NB4 (cell line): ENCODE results near the gene RIPOR3.

Source experiments
- DNase-seq: peaks from one replicate; pipeline ENCODE4 v3.0.0; 2010; ENCODE audit warnings: low read depth
- H3K4me3 ChIP-seq: one replicate; pipeline ENCODE4 v1.5.1; 2011; ENCODE audit warnings: mild to moderate bottlenecking, low read depth, low read length, moderate library complexity
- MAX ChIP-seq: IDR thresholded peaks from 2 replicates; pipeline ENCODE4 v1.6.1; 2011; ENCODE audit warnings: low read depth, low read length
- MYC ChIP-seq: IDR thresholded peaks from 2 replicates; pipeline ENCODE4 v1.6.1; 2011; ENCODE audit warnings: low read depth, low read length
- POLR2A ChIP-seq: IDR thresholded peaks from 2 replicates; pipeline ENCODE4 v1.6.1; 2011; ENCODE audit warnings: mild to moderate bottlenecking; ENCODE audit not compliant: insufficient read length; ENCODE audit errors: extremely low read depth
- TF ChIP-seq, protein P1 (sequence below): IDR thresholded peaks from one replicate; pipeline ENCODE4 v1.5.1; 2012; ENCODE audit warnings: low read depth, low read length

RIPOR3 gene

GRCh38 chr20:50690650-50691572 lies at the start of gene RIPOR3:
RIPOR3 (minus strand) TSS chr20:50691542; CDS start chr20:50691128, 414 bp downstream.
- H3K4me3 ChIP-seq: no peak within 1 kb of the TSS
- DNase-seq: no peak
- TF ChIP-seq, protein P1, sequence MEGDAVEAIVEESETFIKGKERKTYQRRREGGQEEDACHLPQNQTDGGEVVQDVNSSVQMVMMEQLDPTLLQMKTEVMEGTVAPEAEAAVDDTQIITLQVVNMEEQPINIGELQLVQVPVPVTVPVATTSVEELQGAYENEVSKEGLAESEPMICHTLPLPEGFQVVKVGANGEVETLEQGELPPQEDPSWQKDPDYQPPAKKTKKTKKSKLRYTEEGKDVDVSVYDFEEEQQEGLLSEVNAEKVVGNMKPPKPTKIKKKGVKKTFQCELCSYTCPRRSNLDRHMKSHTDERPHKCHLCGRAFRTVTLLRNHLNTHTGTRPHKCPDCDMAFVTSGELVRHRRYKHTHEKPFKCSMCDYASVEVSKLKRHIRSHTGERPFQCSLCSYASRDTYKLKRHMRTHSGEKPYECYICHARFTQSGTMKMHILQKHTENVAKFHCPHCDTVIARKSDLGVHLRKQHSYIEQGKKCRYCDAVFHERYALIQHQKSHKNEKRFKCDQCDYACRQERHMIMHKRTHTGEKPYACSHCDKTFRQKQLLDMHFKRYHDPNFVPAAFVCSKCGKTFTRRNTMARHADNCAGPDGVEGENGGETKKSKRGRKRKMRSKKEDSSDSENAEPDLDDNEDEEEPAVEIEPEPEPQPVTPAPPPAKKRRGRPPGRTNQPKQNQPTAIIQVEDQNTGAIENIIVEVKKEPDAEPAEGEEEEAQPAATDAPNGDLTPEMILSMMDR: no peak
- TF ChIP-seq MAX (no peak), POLR2A (no peak), MYC (no peak)

GRCh38 chr20:50737352-50737751 lies 46.0 kb upstream of the RIPOR3 start:
- TF ChIP-seq MYC: no peak
- TF ChIP-seq, protein P1: no peak
- no peak for TF ChIP-seq POLR2A
- TF ChIP-seq MAX: no peak
- DNase-seq: no peak

GRCh38 chr20:50735813-50736212 lies 44.5 kb upstream of the RIPOR3 start:
- no peak for DNase-seq
- TF ChIP-seq POLR2A (no peak), MYC (no peak), MAX (no peak)
- TF ChIP-seq, protein P1: no peak
- H3K4me3 ChIP-seq: no peak overlapping the region

More at GRCh38 chr20:50737352-50737751, 46.0 kb upstream of the RIPOR3 start:
- no peak overlapping the region for H3K4me3 ChIP-seq

DNA sequence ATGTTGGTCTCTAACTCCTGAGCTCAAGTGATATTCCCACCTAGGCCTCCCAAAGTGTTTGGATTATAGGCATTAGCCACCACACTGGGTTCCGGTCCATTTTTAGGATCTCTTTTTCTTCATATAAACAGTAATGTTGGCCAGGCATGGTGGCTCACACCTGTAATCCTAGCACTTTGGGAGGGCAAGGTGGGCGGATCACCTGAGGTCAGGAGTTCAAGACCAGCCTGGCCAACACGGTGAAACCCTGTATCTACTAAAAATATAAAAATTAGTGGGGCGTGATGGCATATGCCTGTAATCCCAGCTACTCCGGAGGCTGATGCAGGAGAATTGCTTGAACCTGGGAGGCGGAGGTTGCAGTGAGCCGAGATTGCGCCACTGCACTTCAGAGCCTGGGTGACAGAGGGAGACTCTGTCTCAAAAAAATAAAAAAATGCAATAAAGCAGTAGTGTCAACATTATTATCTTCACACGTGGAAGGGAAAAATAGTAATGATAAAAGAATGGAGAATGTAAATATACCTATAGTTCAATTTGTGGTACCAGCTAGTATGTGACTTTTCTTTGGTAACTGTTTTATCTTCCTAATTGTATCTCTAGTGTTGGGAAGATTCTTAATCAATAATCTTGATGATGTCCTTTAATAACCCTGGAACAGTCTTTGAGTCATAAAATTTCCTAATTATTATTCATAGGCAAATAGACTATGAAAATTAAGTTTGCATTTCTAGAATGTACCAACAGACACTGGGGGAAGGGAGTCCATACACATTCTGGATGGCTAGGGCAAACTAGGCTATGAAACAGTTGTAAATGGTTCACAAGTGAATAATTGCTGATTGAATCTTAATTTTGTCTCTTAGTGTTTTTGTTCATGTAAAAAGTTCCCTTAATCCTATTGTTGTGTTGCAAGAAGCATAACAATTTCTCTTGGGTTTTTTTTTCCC lies 43.7 kb upstream of the RIPOR3 start:
- no peak overlapping the region for H3K4me3 ChIP-seq
- DNase-seq: no peak
- TF ChIP-seq POLR2A (no peak), MYC (no peak), MAX (no peak)
- TF ChIP-seq, protein P1: no peak

DNA sequence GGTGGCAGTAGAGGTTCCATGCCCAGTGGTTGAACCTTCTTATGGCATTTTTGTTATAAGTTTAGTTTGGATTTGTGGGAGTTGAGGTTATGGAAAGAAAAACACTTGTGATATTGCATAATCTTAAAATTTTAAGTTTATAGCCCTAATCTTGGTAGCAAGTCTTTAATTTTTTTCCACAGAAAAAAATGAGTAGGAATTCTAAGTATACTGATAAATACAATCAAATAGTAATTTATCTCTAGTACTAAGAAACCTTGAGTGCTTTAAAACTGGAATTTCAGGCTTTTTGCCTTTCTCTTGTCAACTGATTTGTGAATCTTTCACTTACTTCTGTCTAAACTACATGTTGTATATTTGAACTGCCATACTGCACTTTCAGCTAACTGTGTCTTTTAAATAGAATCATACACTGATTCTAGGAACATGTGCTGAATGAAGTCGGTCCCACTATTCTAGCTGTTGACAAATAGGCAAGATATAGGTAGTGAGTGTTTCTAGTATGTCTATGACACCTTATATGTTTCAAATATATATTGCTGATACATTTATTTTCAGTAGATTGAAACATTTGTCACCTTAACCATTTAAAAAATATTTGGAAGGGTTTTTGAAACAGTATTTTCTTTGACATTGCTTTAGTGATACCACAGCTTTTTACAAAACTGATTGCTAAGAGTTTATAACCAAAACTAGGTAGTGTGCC lies 42.5 kb upstream of the RIPOR3 start:
- TF ChIP-seq POLR2A (no peak), MAX (no peak), MYC (no peak)
- TF ChIP-seq, protein P1: no peak
- no peak overlapping the region for H3K4me3 ChIP-seq
- no peak for DNase-seq
